Right lobe of liver (tissue), 6 donors: ENCODE measurements around the gene ARHGEF2. TPM values are rescaled to one million over a fixed set of nuclear protein-coding genes. Genes with fewer than 3 reads are reported as not detected.

Source experiments
- ATAC-seq, 4 donors: fragments of 200-7000 bp; cut with Tn5 transposase; one replicate each; pipeline ENCODE4 v1.9.1; 2020; ENCODE audit warnings: mild to moderate bottlenecking in 4 of 4, moderate library complexity in 4 of 4
- DNase-seq, 3 donors: peaks; one replicate each; pipeline ENCODE4 v3.0.0-alpha.2; 2020
- H3K27ac ChIP-seq, 3 donors: fragments of 200-600 bp; one replicate each; pipeline ENCODE4 v1.8.0; 2022
- H3K27me3 ChIP-seq, 2 donors: fragments of 200-600 bp; one replicate each; pipeline ENCODE4 v1.8.0; 2022
- H3K36me3 ChIP-seq, 4 donors: fragments of 200-600 bp; sonication (generic) in 1 of 4; one replicate each; pipeline versions ENCODE4 v1.5.1 to v1.8.0; 2017 to 2022; ENCODE audit warnings: control low read depth in 1 of 4
- H3K4me1 ChIP-seq, 4 donors: fragments of 200-600 bp; sonication (generic) in 1 of 4; one replicate each; pipeline versions ENCODE4 v1.5.1 to v1.8.0; 2017 to 2022; ENCODE audit warnings: control low read depth in 1 of 4
- H3K4me3 ChIP-seq, 3 donors: fragments of 200-600 bp; one replicate each; pipeline ENCODE4 v1.8.0; 2022
- H3K9me3 ChIP-seq, 4 donors: fragments of 200-600 bp; sonication (generic) in 1 of 4; one replicate each; pipeline versions ENCODE4 v1.5.1 to v1.8.0; 2017 to 2022; ENCODE audit warnings: control low read depth in 1 of 4
- CTCF ChIP-seq, 4 donors: fragments of 200-600 bp in 3 of 4; fragments of 450-650 bp in 1 of 4; IDR thresholded peaks; one replicate each; pipeline versions ENCODE4 v1.5.1 to v1.8.0; 2016 to 2022; ENCODE audit warnings: antibody characterized with exemption in 4 of 4, mild to moderate bottlenecking in 2 of 4
- POLR2A ChIP-seq: fragments of 450-650 bp; IDR thresholded peaks from one replicate; pipeline ENCODE4 v1.6.1; 2017; ENCODE audit warnings: antibody characterized with exemption, mild to moderate bottlenecking
- WGBS: methylation state at CpG from one replicate; pipeline ENCODE4 v1.1.6; 2018; ENCODE audit warnings: low coverage, low lambda C conversion rate; ENCODE audit not compliant: insufficient coverage; ENCODE audit errors: missing lambda C conversion rate; 5-methylcytosine and 5-hydroxymethylcytosine counted together
- intact Hi-C, 2 donors: fragments of 100-400 bp; cut with DNase I; formaldehyde crosslinking; loops; one replicate each; pipeline versions ENCODE4 v1.11.2 to v1.14.1; 2022
- microRNA-seq, 2 donors: library from miRNA; unstranded; fragments of <30 nt; microRNA quantifications; one replicate each; pipeline ENCODE4, GENCODE V29; 2019 to 2020
- small RNA-seq, 2 experiments: library from RNA; depleted of rRNA; stranded (forward); fragments of <200 nt; gene quantifications; one replicate each; pipeline ENCODE3, GENCODE V24; 2016
- total RNA-seq, 6 experiments: library from RNA; depleted of rRNA in 2 of 6; stranded (reverse); fragments of >200 nt in 2 of 6; fragmentation: NEBNext Ultra II Directional in 3 of 6; extraction: Animal tissue kit (Norgen Biotek cat#: 25700) in 3 of 6; gene quantifications; one replicate each; pipeline versions ENCODE4 v1.1.0 to v1.2.4, GENCODE V29; 2016 to 2023
- donor health status: DM: no; HTN: yes; CAD: no.
- donor health status: DM: no; HTN: no; CAD: no.
- donor health status: DM: no; HTN: no; CAD: no.
- donor health status: DM: no; HTN: yes; CAD: no.
- donor health status: DM: no; HTN: yes; CAD: no.

Gene ARHGEF2
- total RNA-seq, 6 experiments from 2014 or later, result 7.9 to 23.8 (median 13.1) TPM

- no peak overlapping the region for H3K4me3 ChIP-seq
- TF ChIP-seq CTCF (IDR thresholded peaks at IDR 0.05) (no peak), POLR2A (no peak)
- no peaks in the 10 kb centered on the region for H3K9me3 ChIP-seq
- H3K27me3 ChIP-seq, result no peaks in the 10 kb centered on the region
- no peak overlapping the region for H3K27ac ChIP-seq
- H3K4me1 ChIP-seq, result no peaks in the 10 kb centered on the region
- intact Hi-C loops, result no loop called here
- WGBS, result 100% methylated on average over 1 of the region's 1 CpG
- no peak for DNase-seq
- H3K36me3 ChIP-seq, result peaks cover 6 to 56% (median 29%) of the 10 kb centered on the region in 4 donors
- ATAC-seq, result no peak
Measured at GRCh38 chr1:155897746-155898145, 80.6 kb downstream of the ARHGEF2 start.

Small RNA genes lying within 50 kb of the gene (microRNA-seq; reads per million reads assigned to microRNA genes)
- gene MIR6738, result 0 reads per million in 2 donors

Small RNA genes lying within 50 kb of the gene (small RNA-seq; reads per million reads assigned to genes)
- gene MIR6738 (0 reads per million in 2 experiments), gene SCARNA4 (0 reads per million in 2 experiments), gene SNORA80E (196 to 217 reads per million in 2 experiments)

Other genes with a start within 250 kb of the ARHGEF2 start
- gene GON4L, start 121.3 kb downstream of the ARHGEF2 start, total RNA-seq, result 10 to 100 TPM; 10.7 to 23.2 (median 20.1) TPM
- gene SYT11, start 119.0 kb downstream of the ARHGEF2 start, total RNA-seq, result 1 to 10 TPM in 1 of 6 experiments, under 1 TPM in 5; 0.46 to 1.5 (median 0.73) TPM
- 10 to 100 TPM in 3 of 6 experiments, 1 to 10 TPM in 3; 4.9 to 28.3 (median 11.3) TPM for gene RIT1, start 67.2 kb downstream of the ARHGEF2 start, total RNA-seq
- 10 to 100 TPM; 14.1 to 19.0 (median 17.2) TPM for gene KHDC4, start 44.1 kb downstream of the ARHGEF2 start, total RNA-seq
- gene RXFP4, start 36.9 kb downstream of the ARHGEF2 start, total RNA-seq, result not detected
- 100 to 1,000 TPM in 4 of 6 experiments, 10 to 100 TPM in 2; 59.5 to 227 (median 103) TPM for gene SSR2, start 42.4 kb upstream of the ARHGEF2 start, total RNA-seq
- 10 to 100 TPM; 19.0 to 25.5 (median 21.0) TPM for gene UBQLN4, start 75.3 kb upstream of the ARHGEF2 start, total RNA-seq
- 10 to 100 TPM; 49.4 to 71.0 (median 60.3) TPM for gene LAMTOR2, start 76.2 kb upstream of the ARHGEF2 start, total RNA-seq
- gene RAB25, start 82.6 kb upstream of the ARHGEF2 start, total RNA-seq, result 1 to 10 TPM in 2 of 6 experiments, under 1 TPM in 4; 0.40 to 3.2 (median 0.77) TPM
- gene MEX3A, start 103.9 kb upstream of the ARHGEF2 start, total RNA-seq, result 1 to 10 TPM in 1 of 6 experiments, under 1 TPM in 5; 0.35 to 1.4 (median 0.83) TPM
- gene LMNA, start 136.2 kb upstream of the ARHGEF2 start, total RNA-seq, result 100 to 1,000 TPM in 3 of 6 experiments, 10 to 100 TPM in 3; 79.4 to 129 (median 98.8) TPM
- 1 to 10 TPM in 4 of 6 experiments, under 1 TPM in 2; 0.62 to 2.6 (median 1.3) TPM for gene SEMA4A, start 175.0 kb upstream of the ARHGEF2 start, total RNA-seq
- 10 to 100 TPM; 19.1 to 30.5 (median 20.0) TPM for gene SLC25A44, start 215.6 kb upstream of the ARHGEF2 start, total RNA-seq
- gene PMF1, start 234.5 kb upstream of the ARHGEF2 start, total RNA-seq, result 10 to 100 TPM; 21.8 to 33.8 (median 24.8) TPM